DND-41 (cell line): ENCODE results near the gene EPN1.

Source experiments
- ATAC-seq: fragments of 200-7000 bp; cut with Tn5 transposase; 3 replicates; pipeline ENCODE4 v1.9.1; 2021; ENCODE audit warnings: low read depth; ENCODE audit not compliant: insufficient read depth
- DNase-seq: peaks from one replicate; pipeline ENCODE4 v3.0.0-alpha.2; 2020
- H2AFZ ChIP-seq: 2 replicates; pipeline ENCODE4 v1.6.0; 2012; ENCODE audit warnings: low read depth, low read length
- H3K27ac ChIP-seq: 2 replicates; pipeline ENCODE4 v1.5.1; 2012; ENCODE audit warnings: low read length, inconsistent platforms
- H3K27me3 ChIP-seq: fragments of 200-600 bp; sonication (generic); 2 replicates; pipeline ENCODE4 v1.6.0; 2012; ENCODE audit warnings: low read length, mild to moderate bottlenecking, inconsistent platforms; ENCODE audit not compliant: insufficient read depth, poor library complexity
- H3K36me3 ChIP-seq: 2 replicates; pipeline ENCODE4 v1.5.1; 2012; ENCODE audit warnings: low read length, inconsistent platforms; ENCODE audit not compliant: insufficient read depth
- H3K4me1 ChIP-seq: 2 replicates; pipeline ENCODE4 v1.5.1; 2012; ENCODE audit warnings: mild to moderate bottlenecking, low read length; ENCODE audit not compliant: insufficient read depth
- H3K4me2 ChIP-seq: 2 replicates; pipeline ENCODE4 v1.6.0; 2012; ENCODE audit warnings: mild to moderate bottlenecking, moderate library complexity, low read length, inconsistent platforms; ENCODE audit not compliant: insufficient read depth
- H3K4me3 ChIP-seq, 2 experiments: fragments of 200-600 bp in 1 of 2; shearing (Covaris generic) in 1 of 2; 2 replicates each; pipeline ENCODE4 v1.5.1; 2012 to 2016; ENCODE audit warnings: inconsistent platforms in 2 of 2, low read length in 2 of 2, mild to moderate bottlenecking in 2 of 2, low read depth in 1 of 2, moderate library complexity in 1 of 2
- H3K79me2 ChIP-seq: 2 replicates; pipeline ENCODE4 v1.6.0; 2012; ENCODE audit warnings: low read length, inconsistent platforms; ENCODE audit not compliant: insufficient read depth
- H3K9ac ChIP-seq: 2 replicates; pipeline ENCODE4 v1.6.0; 2012; ENCODE audit warnings: low read depth, mild to moderate bottlenecking, inconsistent platforms, low read length, moderate library complexity
- H3K9me3 ChIP-seq: 2 replicates; pipeline ENCODE4 v1.5.1; 2012; ENCODE audit warnings: low read length, moderate library complexity, mild to moderate bottlenecking, inconsistent platforms; ENCODE audit not compliant: insufficient read depth, severe bottlenecking
- H4K20me1 ChIP-seq: 2 replicates; pipeline ENCODE4 v1.6.0; 2012; ENCODE audit warnings: low read length; ENCODE audit not compliant: insufficient read depth
- CTCF ChIP-seq: IDR thresholded peaks from 2 replicates; pipeline ENCODE4 v1.5.1; 2012; ENCODE audit warnings: borderline replicate concordance, low read length, moderate library complexity, mild to moderate bottlenecking; ENCODE audit not compliant: poor library complexity, severe bottlenecking; ENCODE audit errors: extremely low read depth
- EZH2 ChIP-seq: IDR thresholded peaks from 3 replicates; pipeline ENCODE4 v1.6.1; 2012; ENCODE audit warnings: borderline replicate concordance, low read depth, mild to moderate bottlenecking, moderate library complexity, low read length, inconsistent platforms; ENCODE audit not compliant: severe bottlenecking

Gene EPN1

GRCh38 chr19:55703790-55704215 lies 28.8 kb downstream of the EPN1 start:
- ATAC-seq, result peak; percentile 47; the same call in 1 of the 3 replicates
- Histone ChIP-seq H3K9ac (no peak overlapping the region), H3K4me2 (no peak overlapping the region), H3K36me3 (peaks cover 23% of the 10 kb centered on the region; the same call in 1 of the 2 replicates), H2AFZ (no peak overlapping the region), H3K79me2 (no peaks in the 10 kb centered on the region), H3K9me3 (no peaks in the 10 kb centered on the region), H3K4me3 (no peak overlapping the region), H3K27me3 (no peaks in the 10 kb centered on the region), H4K20me1 (no peaks in the 10 kb centered on the region), H3K27ac (no peak overlapping the region), H3K4me1 (no peaks in the 10 kb centered on the region)
- TF ChIP-seq CTCF (peak; percentile 70), EZH2 (no peak)
- no peak for DNase-seq

- Histone ChIP-seq H3K79me2 (no peaks in the 10 kb centered on the region), H3K9me3 (no peaks in the 10 kb centered on the region), H3K36me3 (peaks cover 19% of the 10 kb centered on the region; the same call in 1 of the 2 replicates), H3K4me2 (no peak overlapping the region), H3K9ac (no peak overlapping the region), H3K27ac (no peak overlapping the region), H3K27me3 (peaks cover 4% of the 10 kb centered on the region), H4K20me1 (no peaks in the 10 kb centered on the region), H2AFZ (no peak overlapping the region), H3K4me3 (no peak overlapping the region), H3K4me1 (no peaks in the 10 kb centered on the region)
- DNase-seq, result no peak
- ATAC-seq, result peak; percentile 25; the same call in 1 of the 3 replicates
- TF ChIP-seq CTCF (peak; percentile 41), EZH2 (no peak)
Measured at GRCh38 chr19:55704494-55705245, 29.6 kb downstream of the EPN1 start.

GRCh38 chr19:55705972-55706371 lies 30.9 kb downstream of the EPN1 start:
- Histone ChIP-seq H3K27ac (no peak overlapping the region), H3K4me3 (no peak overlapping the region), H3K27me3 (peaks cover 4% of the 10 kb centered on the region), H4K20me1 (no peaks in the 10 kb centered on the region), H3K9me3 (no peaks in the 10 kb centered on the region), H3K4me2 (no peak overlapping the region), H3K36me3 (peaks cover 12% of the 10 kb centered on the region; the same call in 1 of the 2 replicates), H3K4me1 (no peaks in the 10 kb centered on the region), H3K79me2 (no peaks in the 10 kb centered on the region), H2AFZ (no peak overlapping the region), H3K9ac (no peak overlapping the region)
- TF ChIP-seq CTCF (no peak), EZH2 (no peak)
- no peak for ATAC-seq
- no peak for DNase-seq
